Thoracic aorta (tissue), 2 donors: ENCODE measurements around the gene CPSF4L. TPM values are rescaled to one million over a fixed set of nuclear protein-coding genes. Genes with fewer than 3 reads are reported as not detected.
"Not testable (repeated sequence)": the region's sequence is repeated elsewhere in the genome, so short reads cannot be mapped to it uniquely, and the experiment has no call there.

Source experiments
- ATAC-seq: fragments of 150-250 bp; one replicate; pipeline ENCODE4 v1.8.0; 2017; ENCODE audit warnings: low read depth; ENCODE audit not compliant: insufficient number of reproducible peaks, low FRiP score
- DNase-seq: peaks from one replicate; pipeline ENCODE4 v3.0.0-alpha.2; 2020; ENCODE audit warnings: low spot score
- H3K27ac ChIP-seq, 2 donors: fragments of 200-600 bp; sonication (generic); 1 replicate in 1 of 2; 2 replicates in 1 of 2; pipeline ENCODE4 v1.5.1; 2016; ENCODE audit warnings: mild to moderate bottlenecking in 2 of 2, moderate library complexity in 2 of 2
- H3K27me3 ChIP-seq: fragments of 200-600 bp; sonication (generic); replicated peaks from 2 replicates; pipeline ENCODE4 v1.6.0; 2016; ENCODE audit warnings: mild to moderate bottlenecking; ENCODE audit not compliant: insufficient read depth
- H3K36me3 ChIP-seq: fragments of 200-600 bp; sonication (generic); one replicate; pipeline ENCODE4 v1.5.1; 2016
- H3K4me1 ChIP-seq, 2 donors: fragments of 200-600 bp; sonication (generic); 1 replicate in 1 of 2; 2 replicates in 1 of 2; pipeline versions ENCODE4 v1.5.1 to v1.6.0; 2016; ENCODE audit warnings: low read depth in 2 of 2, mild to moderate bottlenecking in 1 of 2; ENCODE audit not compliant: control insufficient read depth in 1 of 2
- H3K4me3 ChIP-seq: fragments of 200-600 bp; sonication (generic); 2 replicates; pipeline ENCODE4 v1.5.1; 2016; ENCODE audit warnings: mild to moderate bottlenecking
- H3K9me3 ChIP-seq: fragments of 200-600 bp; sonication (generic); 2 replicates; pipeline ENCODE4 v1.5.1; 2016
- CTCF ChIP-seq: fragments of 200-600 bp; sonication (generic); IDR thresholded peaks from one replicate; pipeline ENCODE4 v1.5.1; 2019; ENCODE audit warnings: antibody characterized with exemption
- total RNA-seq, 2 donors: library from RNA; depleted of rRNA; stranded (reverse); fragments of >200 nt; gene quantifications; one replicate each; pipeline versions ENCODE4 v1.1.0 to v1.2.3, GENCODE V29; 2016

The CPSF4L gene
- total RNA-seq, 2 donors from 2014 or later, result not detected

GRCh38 chr17:73268582-73269328 lies 7.1 kb upstream of the CPSF4L start:
- no peaks in the 10 kb centered on the region for H3K9me3 ChIP-seq

GRCh38 chr17:73267648-73268537 lies 6.2 kb upstream of the CPSF4L start:
- Histone ChIP-seq H3K36me3 (no peaks in the 10 kb centered on the region), H3K4me1 (no peaks in the 10 kb centered on the region), H3K4me3 (no peak overlapping the region), H3K27ac (no peak overlapping the region), H3K9me3 (no peaks in the 10 kb centered on the region), H3K27me3 (no peaks in the 10 kb centered on the region)
- ATAC-seq, result no peak
- no peak for TF ChIP-seq CTCF
- no peak for DNase-seq

More at GRCh38 chr17:73268582-73269328, 7.1 kb upstream of the CPSF4L start:
- DNase-seq (no peak), ATAC-seq (no peak)
- H3K36me3 ChIP-seq, result no peaks in the 10 kb centered on the region
- TF ChIP-seq CTCF, result no peak
- H3K27ac ChIP-seq, result no peak overlapping the region
- H3K4me1 ChIP-seq, result no peaks in the 10 kb centered on the region
- H3K27me3 ChIP-seq, result no peaks in the 10 kb centered on the region
- no peak overlapping the region for H3K4me3 ChIP-seq

GRCh38 chr17:73266796-73267195 lies 5.1 kb upstream of the CPSF4L start:
- TF ChIP-seq CTCF, result no peak
- Histone ChIP-seq H3K9me3 (no peaks in the 10 kb centered on the region), H3K27ac (no peak overlapping the region), H3K4me1 (no peaks in the 10 kb centered on the region), H3K36me3 (no peaks in the 10 kb centered on the region), H3K27me3 (no peaks in the 10 kb centered on the region), H3K4me3 (no peak overlapping the region)
- ATAC-seq (no peak), DNase-seq (no peak)

GRCh38 chr17:73265646-73266640 lies 4.3 kb upstream of the CPSF4L start:
- Histone ChIP-seq H3K27me3 (no peaks in the 10 kb centered on the region), H3K36me3 (no peaks in the 10 kb centered on the region), H3K4me3 (no peak overlapping the region), H3K9me3 (no peaks in the 10 kb centered on the region), H3K4me1 (no peaks in the 10 kb centered on the region), H3K27ac (no peak overlapping the region)
- TF ChIP-seq CTCF, result no peak
- no peak for DNase-seq
- ATAC-seq, result no peak

- not testable (repeated sequence) for DNase-seq, H3K27me3 ChIP-seq, H3K27ac ChIP-seq, ATAC-seq, H3K36me3 ChIP-seq, H3K9me3 ChIP-seq, H3K4me3 ChIP-seq, H3K4me1 ChIP-seq
These were observed 2.8 kb upstream of the CPSF4L start for GRCh38 chr17:73264448-73264847.
